ENCODE results near the gene UNC45A.

The UNC45A gene

DNA sequence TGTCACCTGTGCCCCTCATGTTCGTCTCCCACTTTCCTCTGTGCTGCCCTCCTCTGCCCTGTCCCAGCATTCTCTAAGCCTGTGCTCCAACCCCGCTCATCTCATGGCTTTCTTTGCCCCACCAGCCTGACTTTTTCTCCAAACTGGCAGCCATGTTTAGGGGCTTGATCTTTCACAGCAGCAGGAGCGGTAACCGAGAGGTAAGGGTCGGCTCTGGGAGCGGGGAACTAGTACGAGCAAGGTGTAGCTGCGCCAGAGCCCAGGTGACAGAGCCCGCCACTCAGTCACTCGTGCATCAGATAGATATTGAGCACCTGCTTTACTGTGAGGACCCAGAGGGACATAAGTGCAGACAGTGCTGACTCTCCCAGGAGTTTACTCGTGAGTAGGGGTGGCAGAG lies 18.6 kb upstream of the UNC45A start:
- Histone ChIP-seq H3F3A (ENCODE audit: insufficient read depth, low read length) (no peaks in the 10 kb centered on the region), H3K27ac (ENCODE audit: low read length) (no peak overlapping the region), H4K20me1 (ENCODE audit: insufficient read depth, low read length) (no peaks in the 10 kb centered on the region), H3K9ac (ENCODE audit: low read length) (no peak overlapping the region), H3K79me2 (ENCODE audit: low read length) (no peaks in the 10 kb centered on the region), H3K4me2 (ENCODE audit: low read depth, low read length) (no peak overlapping the region), H3K9me3 (replicated peaks; ENCODE audit: insufficient read depth, low read length) (no peaks in the 10 kb centered on the region), H2AFZ (ENCODE audit: low read length) (no peak overlapping the region), H3K4me3 (ENCODE audit: low read length) (no peak overlapping the region), H3K9me2 (replicated peaks; ENCODE audit: insufficient read depth, low read length) (no peaks in the 10 kb centered on the region), H3K27me3 (replicated peaks; ENCODE audit: insufficient read depth, low read length) (no peaks in the 10 kb centered on the region), H3K4me1 (ENCODE audit: low read length) (no peaks in the 10 kb centered on the region), H3K36me3 (replicated peaks; ENCODE audit: insufficient read depth, low read length) (peaks cover 3% of the 10 kb centered on the region; the same call in 1 of the 2 replicates)
- DNase-seq = no peak
- TF ChIP-seq EZH2 (optimal IDR thresholded peaks at IDR 0.05; ENCODE audit: low read depth, low read length) (no peak), EZH2phosphoT487 (IDR thresholded peaks at IDR 0.05; ENCODE audit: low read length) (no peak), CTCF (IDR thresholded peaks at IDR 0.05; ENCODE audit: low read length) (no peak)

- no peak for TF ChIP-seq EZH2phosphoT487 (IDR thresholded peaks at IDR 0.05; ENCODE audit: low read length)
- no peak for TF ChIP-seq EZH2 (optimal IDR thresholded peaks at IDR 0.05; ENCODE audit: low read depth, low read length)
- no peak for TF ChIP-seq CTCF (IDR thresholded peaks at IDR 0.05; ENCODE audit: low read length)
- Histone ChIP-seq H3K27me3 (replicated peaks; ENCODE audit: insufficient read depth, low read length) (no peaks in the 10 kb centered on the region), H3K9me2 (replicated peaks; ENCODE audit: insufficient read depth, low read length) (no peaks in the 10 kb centered on the region), H3K79me2 (ENCODE audit: low read length) (no peaks in the 10 kb centered on the region), H3K27ac (ENCODE audit: low read length) (no peak overlapping the region), H3K9me3 (replicated peaks; ENCODE audit: insufficient read depth, low read length) (no peaks in the 10 kb centered on the region), H3K4me3 (ENCODE audit: low read length) (no peak overlapping the region), H3F3A (ENCODE audit: insufficient read depth, low read length) (no peaks in the 10 kb centered on the region), H4K20me1 (ENCODE audit: insufficient read depth, low read length) (no peaks in the 10 kb centered on the region), H3K4me2 (ENCODE audit: low read depth, low read length) (no peak overlapping the region), H3K4me1 (ENCODE audit: low read length) (no peaks in the 10 kb centered on the region), H2AFZ (ENCODE audit: low read length) (no peak overlapping the region), H3K9ac (ENCODE audit: low read length) (no peak overlapping the region), H3K36me3 (replicated peaks; ENCODE audit: insufficient read depth, low read length) (peaks cover 3% of the 10 kb centered on the region; the same call in 1 of the 2 replicates)
- no peak for DNase-seq
Observed at GRCh38 chr15:90917569-90917968, 17.5 kb upstream of the UNC45A start.

- Histone ChIP-seq H3F3A (ENCODE audit: insufficient read depth, low read length) (no peaks in the 10 kb centered on the region), H3K36me3 (replicated peaks; ENCODE audit: insufficient read depth, low read length) (peaks cover 3% of the 10 kb centered on the region; the same call in 1 of the 2 replicates), H3K79me2 (ENCODE audit: low read length) (no peaks in the 10 kb centered on the region), H3K4me1 (ENCODE audit: low read length) (no peaks in the 10 kb centered on the region), H3K4me3 (ENCODE audit: low read length) (no peak overlapping the region), H3K9me3 (replicated peaks; ENCODE audit: insufficient read depth, low read length) (no peaks in the 10 kb centered on the region), H3K27ac (ENCODE audit: low read length) (no peak overlapping the region), H4K20me1 (ENCODE audit: insufficient read depth, low read length) (no peaks in the 10 kb centered on the region), H3K9ac (ENCODE audit: low read length) (no peak overlapping the region), H3K4me2 (ENCODE audit: low read depth, low read length) (no peak overlapping the region), H2AFZ (ENCODE audit: low read length) (no peak overlapping the region), H3K9me2 (replicated peaks; ENCODE audit: insufficient read depth, low read length) (no peaks in the 10 kb centered on the region), H3K27me3 (replicated peaks; ENCODE audit: insufficient read depth, low read length) (no peaks in the 10 kb centered on the region)
- DNase-seq = no peak
- TF ChIP-seq EZH2phosphoT487 (IDR thresholded peaks at IDR 0.05; ENCODE audit: low read length) = no peak
- no peak for TF ChIP-seq EZH2 (optimal IDR thresholded peaks at IDR 0.05; ENCODE audit: low read depth, low read length)
- TF ChIP-seq CTCF (IDR thresholded peaks at IDR 0.05; ENCODE audit: low read length) = no peak
Observed at GRCh38 chr15:90918034-90918788, 16.9 kb upstream of the UNC45A start.

Measured in MM.1S (cell line).